DOHH2 (cell line): ENCODE measurements around the gene CEACAM20.
A peak's percentile ranks its signal among the peaks of the same experiment; 100 is the strongest.

Experiments used
- H3F3A ChIP-seq: fragments of 200-600 bp; sonication (generic), shearing (Covaris generic); 2 replicates; pipeline ENCODE4 v1.6.0; 2016; ENCODE audit warnings: antibody characterized with exemption, mild to moderate bottlenecking; ENCODE audit not compliant: control insufficient read depth, insufficient read depth
- H3K27ac ChIP-seq: fragments of 200-600 bp; sonication (generic); 2 replicates; pipeline ENCODE4 v1.5.1; 2014; ENCODE audit warnings: low read depth, mild to moderate bottlenecking, low read length, moderate library complexity
- H3K27me3 ChIP-seq: fragments of 200-600 bp; sonication (generic); 2 replicates; pipeline ENCODE4 v1.6.1; 2014; ENCODE audit warnings: mild to moderate bottlenecking, low read length, mixed read lengths; ENCODE audit not compliant: control insufficient read depth
- H3K36me3 ChIP-seq: fragments of 200-600 bp; sonication (generic); 2 replicates; pipeline ENCODE4 v1.6.1; 2014; ENCODE audit warnings: mild to moderate bottlenecking, low read length, moderate library complexity, mixed read lengths; ENCODE audit not compliant: control insufficient read depth
- H3K4me1 ChIP-seq: fragments of 200-600 bp; sonication (generic); 2 replicates; pipeline ENCODE4 v1.6.1; 2014; ENCODE audit warnings: mild to moderate bottlenecking, low read length, mixed read lengths; ENCODE audit not compliant: control insufficient read depth
- H3K4me2 ChIP-seq: fragments of 200-600 bp; sonication (generic); 2 replicates; pipeline ENCODE4 v1.6.0; 2014; ENCODE audit warnings: mild to moderate bottlenecking, low read length, moderate library complexity
- H3K4me3 ChIP-seq: fragments of 200-600 bp; sonication (generic); 2 replicates; pipeline ENCODE4 v1.5.1; 2014; ENCODE audit warnings: mild to moderate bottlenecking, low read length, mixed read lengths
- H3K79me2 ChIP-seq: fragments of 200-600 bp; sonication (generic); 2 replicates; pipeline ENCODE4 v1.6.1; 2014; ENCODE audit warnings: mild to moderate bottlenecking, low read length, mixed read lengths; ENCODE audit not compliant: control insufficient read depth
- H3K9me2 ChIP-seq: fragments of 200-600 bp; sonication (generic); replicated peaks from 2 replicates; pipeline ENCODE4 v1.6.1; 2014; ENCODE audit warnings: mild to moderate bottlenecking, low read length, mixed read lengths; ENCODE audit not compliant: control insufficient read depth
- H3K9me3 ChIP-seq: fragments of 200-600 bp; sonication (generic); 2 replicates; pipeline ENCODE4 v1.6.1; 2014; ENCODE audit warnings: antibody characterized with exemption, low read length, mixed read lengths; ENCODE audit not compliant: control insufficient read depth, insufficient read depth
- H4K20me1 ChIP-seq: fragments of 200-600 bp; sonication (generic); 2 replicates; pipeline ENCODE4 v1.6.0; 2014; ENCODE audit warnings: low read depth, mild to moderate bottlenecking, antibody characterized with exemption, low read length, moderate library complexity; ENCODE audit not compliant: control insufficient read depth, insufficient read depth
- EZH2phosphoT487 ChIP-seq: fragments of 200-600 bp; sonication (generic); IDR thresholded peaks from 2 replicates; pipeline ENCODE4 v1.6.1; 2017; ENCODE audit warnings: borderline replicate concordance, mild to moderate bottlenecking, antibody characterized with exemption, low read length, moderate library complexity, mixed read lengths
- TF ChIP-seq, protein P1 (sequence below): fragments of 200-600 bp; sonication (generic); IDR thresholded peaks from one replicate; pipeline ENCODE4 v1.5.1; 2014; ENCODE audit warnings: antibody characterized with exemption, mild to moderate bottlenecking, low read depth, low read length; ENCODE audit not compliant: poor library complexity, severe bottlenecking

Gene CEACAM20

GRCh38 chr19:44509478-44509877 is 20.0 kb downstream of the CEACAM20 start:
- TF ChIP-seq, protein P1, sequence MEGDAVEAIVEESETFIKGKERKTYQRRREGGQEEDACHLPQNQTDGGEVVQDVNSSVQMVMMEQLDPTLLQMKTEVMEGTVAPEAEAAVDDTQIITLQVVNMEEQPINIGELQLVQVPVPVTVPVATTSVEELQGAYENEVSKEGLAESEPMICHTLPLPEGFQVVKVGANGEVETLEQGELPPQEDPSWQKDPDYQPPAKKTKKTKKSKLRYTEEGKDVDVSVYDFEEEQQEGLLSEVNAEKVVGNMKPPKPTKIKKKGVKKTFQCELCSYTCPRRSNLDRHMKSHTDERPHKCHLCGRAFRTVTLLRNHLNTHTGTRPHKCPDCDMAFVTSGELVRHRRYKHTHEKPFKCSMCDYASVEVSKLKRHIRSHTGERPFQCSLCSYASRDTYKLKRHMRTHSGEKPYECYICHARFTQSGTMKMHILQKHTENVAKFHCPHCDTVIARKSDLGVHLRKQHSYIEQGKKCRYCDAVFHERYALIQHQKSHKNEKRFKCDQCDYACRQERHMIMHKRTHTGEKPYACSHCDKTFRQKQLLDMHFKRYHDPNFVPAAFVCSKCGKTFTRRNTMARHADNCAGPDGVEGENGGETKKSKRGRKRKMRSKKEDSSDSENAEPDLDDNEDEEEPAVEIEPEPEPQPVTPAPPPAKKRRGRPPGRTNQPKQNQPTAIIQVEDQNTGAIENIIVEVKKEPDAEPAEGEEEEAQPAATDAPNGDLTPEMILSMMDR: no peak
- TF ChIP-seq EZH2phosphoT487: no peak

DNA sequence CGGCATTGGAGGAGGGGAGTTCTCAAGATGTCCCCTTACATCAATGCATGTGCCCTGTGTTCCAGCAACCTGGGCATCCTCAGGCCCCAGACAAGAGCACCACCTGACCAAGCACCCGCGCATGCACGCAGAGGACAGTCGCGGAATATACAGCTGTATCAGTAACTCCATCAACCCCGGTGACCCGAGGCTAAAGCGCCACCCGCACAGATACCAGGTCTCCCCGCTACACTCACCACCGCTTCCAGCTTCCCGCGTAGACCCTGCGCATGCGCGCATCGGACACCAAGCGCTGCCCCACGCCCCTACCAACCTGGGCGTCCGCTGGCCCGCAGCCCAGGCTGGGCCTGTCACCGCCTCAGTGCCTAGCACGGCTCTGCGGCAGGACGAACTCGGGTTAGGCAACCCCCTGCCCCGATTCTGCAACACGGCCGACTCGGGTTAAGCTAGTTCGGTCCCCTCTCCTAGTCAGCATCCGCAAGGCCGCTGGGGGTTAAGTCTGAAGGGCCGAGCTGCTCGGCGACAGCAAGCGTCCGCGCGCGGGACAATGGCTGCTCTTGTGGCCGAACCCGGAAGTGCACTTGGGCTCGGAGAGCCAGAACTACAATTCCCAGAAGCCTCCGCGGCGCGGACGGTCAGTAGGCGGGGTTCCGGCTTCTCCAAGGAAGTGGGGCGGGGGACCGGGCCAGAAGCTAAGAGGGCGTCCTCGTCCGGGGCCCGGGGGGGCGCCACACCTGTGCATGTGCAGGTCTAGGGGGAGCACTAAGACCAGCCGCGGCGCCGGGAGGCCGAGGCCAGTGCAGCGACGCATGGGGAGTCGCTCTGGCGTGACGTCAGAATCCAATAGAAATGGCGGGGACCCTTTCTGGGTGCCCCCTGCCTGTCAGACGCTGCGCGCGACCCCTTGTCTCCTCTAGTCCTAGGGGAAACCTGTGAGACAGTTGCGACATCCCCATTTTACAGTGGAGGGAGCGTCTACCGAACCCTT is 29.2 kb downstream of the CEACAM20 start, which contains the start of gene ZNF180:
TSS of gene ZNF180 (minus strand) at position 561 of the 988 bp plus-strand sequence. CDS start 3,188 bp downstream, outside the sequence.
- Histone ChIP-seq H3K27me3 (no peaks in the 10 kb centered on the region), H3K4me1 (peaks cover 9% of the 10 kb centered on the region), H3K4me2 (peak within 1 kb of the TSS; percentile 76), H3K4me3 (peak within 1 kb of the TSS; percentile 96), H3K79me2 (peaks cover 29% of the 10 kb centered on the region), H3K9me3 (peaks cover 58% of the 10 kb centered on the region), H3K27ac (peak within 1 kb of the TSS; percentile 45), H4K20me1 (no peaks in the 10 kb centered on the region), H3F3A (no peaks in the 10 kb centered on the region), H3K36me3 (peaks cover 27% of the 10 kb centered on the region), H3K9me2 (no peaks in the 10 kb centered on the region)
- TF ChIP-seq, protein P1: peak; percentile 42
- TF ChIP-seq EZH2phosphoT487: no peak

More at GRCh38 chr19:44509478-44509877, 20.0 kb downstream of the CEACAM20 start:
- Histone ChIP-seq H3K36me3 (no peaks in the 10 kb centered on the region), H4K20me1 (no peaks in the 10 kb centered on the region), H3K27ac (no peak overlapping the region), H3K4me1 (no peaks in the 10 kb centered on the region), H3K4me2 (no peak overlapping the region), H3F3A (no peaks in the 10 kb centered on the region), H3K27me3 (no peaks in the 10 kb centered on the region), H3K9me2 (no peaks in the 10 kb centered on the region), H3K9me3 (peaks cover 14% of the 10 kb centered on the region; the same call in 1 of the 2 replicates), H3K4me3 (no peak overlapping the region), H3K79me2 (no peaks in the 10 kb centered on the region)

- Histone ChIP-seq H3K4me1 (peaks cover 9% of the 10 kb centered on the region), H3K79me2 (peaks cover 29% of the 10 kb centered on the region), H3K4me3 (peak overlapping the region; percentile 96), H3K27me3 (no peaks in the 10 kb centered on the region), H3K36me3 (peaks cover 34% of the 10 kb centered on the region), H4K20me1 (no peaks in the 10 kb centered on the region), H3F3A (no peaks in the 10 kb centered on the region), H3K9me2 (no peaks in the 10 kb centered on the region), H3K9me3 (peaks cover 59% of the 10 kb centered on the region), H3K4me2 (peak overlapping the region; percentile 76), H3K27ac (no peak overlapping the region)
- no peak for TF ChIP-seq EZH2phosphoT487
- TF ChIP-seq, protein P1: no peak
Measured at GRCh38 chr19:44499559-44499958, 29.9 kb downstream of the CEACAM20 start.
